GM21786 (cell line): ENCODE measurements around the gene CYP4F3.
"Not testable (repeated sequence)": the region's sequence is repeated elsewhere in the genome, so short reads cannot be mapped to it uniquely, and the experiment has no call there.

Experiments
- ATAC-seq: cut with Tn5 transposase; IDR thresholded peaks from one replicate; pipeline ENCODE4 v1.9.1; 2021; ENCODE audit not compliant: unreplicated experiment

Gene CYP4F3

GRCh38 chr19:15666186-15666585 lies 25.5 kb downstream of the CYP4F3 start:
- no peak for ATAC-seq

- no peak for ATAC-seq
Observed at GRCh38 chr19:15666883-15667282, 26.2 kb downstream of the CYP4F3 start.

- ATAC-seq = no peak
Observed at GRCh38 chr19:15669440-15669839, 28.7 kb downstream of the CYP4F3 start.

- no peak for ATAC-seq
Observed at GRCh38 chr19:15669891-15670290, 29.2 kb downstream of the CYP4F3 start.

GRCh38 chr19:15671237-15671821 lies 30.6 kb downstream of the CYP4F3 start:
- no peak for ATAC-seq

GRCh38 chr19:15671891-15672579 lies 31.3 kb downstream of the CYP4F3 start:
- ATAC-seq = no peak

GRCh38 chr19:15672580-15673175 lies 32.0 kb downstream of the CYP4F3 start, which contains the start of gene CYP4F12:
TSS of gene CYP4F12 (plus strand) at chr19:15673087. CDS start at chr19:15673530, 443 bp downstream.
- no peak for ATAC-seq

- ATAC-seq = no peak
Observed at GRCh38 chr19:15673176-15673654, 32.5 kb downstream of the CYP4F3 start.

GRCh38 chr19:15675560-15675959 lies 34.9 kb downstream of the CYP4F3 start:
- no peak for ATAC-seq

- no peak for ATAC-seq
Observed at GRCh38 chr19:15679089-15679488, 38.4 kb downstream of the CYP4F3 start.

- not testable (repeated sequence) for ATAC-seq
Observed at GRCh38 chr19:15679865-15680264, 39.2 kb downstream of the CYP4F3 start.

- no peak for ATAC-seq
Observed at GRCh38 chr19:15680478-15681322, 40.0 kb downstream of the CYP4F3 start.

GRCh38 chr19:15683411-15683810 lies 42.7 kb downstream of the CYP4F3 start:
- ATAC-seq = no peak

- ATAC-seq = no peak
Observed at GRCh38 chr19:15684828-15685227, 44.1 kb downstream of the CYP4F3 start.

GRCh38 chr19:15696654-15697194 lies 56.0 kb downstream of the CYP4F3 start:
- no peak for ATAC-seq

GRCh38 chr19:15701757-15702533 lies 61.2 kb downstream of the CYP4F3 start:
- no peak for ATAC-seq

- ATAC-seq = no peak
Observed at GRCh38 chr19:15702534-15702930, 61.8 kb downstream of the CYP4F3 start.
